Activated CD4-positive, alpha-beta memory T cell treated with anti-CD3 and anti-CD28 coated beads for 36 hours (primary cell): ENCODE measurements around the gene ZNF212. TPM values are rescaled to one million over a fixed set of nuclear protein-coding genes. Genes with fewer than 3 reads are reported as not detected.

Experiments
- CTCF ChIA-PET: fragments of 350-600 bp; sonication (Branson Sonifier 250); formaldehyde crosslinking; loops from one replicate; lab custom pipeline; 2021; ENCODE audit warnings: antibody characterized with exemption, inconsistent platforms; lab: Charles Lee
- POLR2A ChIA-PET: fragments of 350-600 bp; sonication (Branson Sonifier 250); formaldehyde crosslinking; loops from one replicate; lab custom pipeline; 2021; ENCODE audit warnings: antibody characterized with exemption; lab: Charles Lee
- DNase-seq: peaks from one replicate; pipeline ENCODE4 v3.0.0-alpha.2; 2020
- H3K27ac Mint-ChIP-seq: one replicate; pipeline ENCODE4 v1.8.0; 2021; ENCODE audit warnings: mixed read lengths
- H3K27me3 Mint-ChIP-seq: one replicate; pipeline ENCODE4 v1.8.0; 2021; ENCODE audit warnings: mixed read lengths
- H3K36me3 Mint-ChIP-seq: one replicate; pipeline ENCODE4 v1.8.0; 2021; ENCODE audit warnings: mixed read lengths
- H3K4me1 Mint-ChIP-seq: one replicate; pipeline ENCODE4 v1.8.0; 2021; ENCODE audit warnings: low read depth, mixed read lengths
- H3K4me3 Mint-ChIP-seq: one replicate; pipeline ENCODE4 v1.8.0; 2021; ENCODE audit warnings: mild to moderate bottlenecking, mixed read lengths
- H3K9me3 Mint-ChIP-seq: one replicate; pipeline ENCODE4 v1.8.0; 2021; ENCODE audit warnings: mixed read lengths
- intact Hi-C: fragments of 100-400 bp; cut with micrococcal nuclease; formaldehyde crosslinking; loops from one replicate; pipeline ENCODE4 v1.15.1; 2023
- total RNA-seq, 2 experiments: library from RNA; stranded (reverse); gene quantifications; one replicate each; pipeline ENCODE4 v1.2.3, GENCODE V29; 2021

ZNF212 gene
- total RNA-seq = 10 to 100 TPM; 21.5 to 21.9 TPM

GRCh38 chr7:149239345-149240143 is at the start of gene ZNF212:
Gene ZNF212, plus strand, starts transcription at chr7:149239651. Its CDS starts 128 bp downstream, at chr7:149239779.
- ChIA-PET POLR2A (interaction anchor here (0.6 to 2.8 kb wide), 5 partner anchors 14 to 44 kb away, joined by 3 to 9 read pairs (median 5); partner anchors contain the start of genes ZNF282 and ZNF783), CTCF (interaction anchor here (0.5 to 2.9 kb wide), 8 partner anchors 22 to 298 kb away, joined by 3 to 10 read pairs (median 4); partner anchors contain the start of genes ZNF282 and ZNF783)
- intact Hi-C loops = loop anchor here (1.0 to 2.0 kb wide), 6 partner anchors 9 to 149 kb away; partner anchors contain the start of genes ZNF425 and ZNF786
- Mint-ChIP-seq H3K36me3 (peaks cover 17% of the 10 kb centered on the region), H3K4me3 (peak within 1 kb of the TSS; percentile 94), H3K9me3 (peaks cover 8% of the 10 kb centered on the region), H3K27ac (peak within 1 kb of the TSS; percentile 90), H3K27me3 (peaks cover 6% of the 10 kb centered on the region), H3K4me1 (peaks cover 42% of the 10 kb centered on the region)
- DNase-seq = peak; percentile 94

- peaks cover 10% of the 10 kb centered on the region for H3K36me3 Mint-ChIP-seq
- intact Hi-C loops = no loop called here
- H3K27me3 Mint-ChIP-seq = no peaks in the 10 kb centered on the region
- H3K4me3 Mint-ChIP-seq = peak overlapping the region; percentile 76
- CTCF ChIA-PET = interaction anchor here (1.1 kb wide), 1 partner anchor 70 kb away, joined by 4 read pairs; the partner anchor contains the start of gene ZNF783
- DNase-seq = no peak
- POLR2A ChIA-PET = no interaction called here
- H3K27ac Mint-ChIP-seq = peak overlapping the region; percentile 10
- no peaks in the 10 kb centered on the region for H3K9me3 Mint-ChIP-seq
- H3K4me1 Mint-ChIP-seq = peaks cover 22% of the 10 kb centered on the region
These were observed 47.6 kb upstream of the ZNF212 start for GRCh38 chr7:149191851-149192250.

DNA sequence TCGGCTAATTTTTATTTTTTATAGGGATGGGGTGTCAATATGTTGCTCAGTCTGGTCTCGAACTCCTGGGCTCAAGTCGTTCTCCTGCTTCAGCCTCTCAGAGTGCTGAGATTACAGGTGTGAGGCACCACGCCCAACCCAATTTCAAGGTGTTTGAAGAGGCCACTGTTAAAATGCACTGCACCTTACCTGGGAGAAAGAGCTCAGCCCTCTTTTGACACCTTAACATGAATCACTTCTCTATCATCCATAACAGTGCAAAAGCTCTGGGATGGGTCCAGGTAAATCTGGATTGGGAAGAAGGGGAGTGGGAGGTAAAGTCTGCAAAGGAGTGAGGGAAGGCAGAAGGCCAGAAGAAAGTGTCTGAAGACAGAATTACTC is 44.7 kb upstream of the ZNF212 start:
- Mint-ChIP-seq H3K4me1 (peaks cover 47% of the 10 kb centered on the region), H3K27me3 (no peaks in the 10 kb centered on the region), H3K27ac (no peak overlapping the region), H3K36me3 (peaks cover 31% of the 10 kb centered on the region), H3K4me3 (peak overlapping the region; percentile 84), H3K9me3 (no peaks in the 10 kb centered on the region)
- intact Hi-C loops = loop anchor here (1.0 to 5.0 kb wide), 3 partner anchors 15 to 91 kb away; partner anchors contain the start of gene ZNF425
- ChIA-PET POLR2A (interaction anchor here (1.0 to 2.0 kb wide), 7 partner anchors 9 to 89 kb away, joined by 3 to 17 read pairs (median 6); partner anchors contain the start of gene ZNF398), CTCF (interaction anchor here (0.7 to 2.6 kb wide), 23 partner anchors 9 to 430 kb away, joined by 3 to 24 read pairs (median 5); partner anchors contain the start of genes ZNF398, ZNF777 and ZNF783)
- DNase-seq = no peak

- ChIA-PET POLR2A (interaction anchor here (0.6 to 2.0 kb wide), 10 partner anchors 9 to 89 kb away, joined by 3 to 17 read pairs (median 6); partner anchors contain the start of genes ZNF398 and ZNF425), CTCF (interaction anchor here (0.7 to 2.6 kb wide), 26 partner anchors 9 to 429 kb away, joined by 3 to 24 read pairs (median 5); partner anchors contain the start of genes ZNF398, ZNF777 and ZNF783)
- no peaks in the 10 kb centered on the region for H3K27me3 Mint-ChIP-seq
- intact Hi-C loops = loop anchor here (1.0 to 5.0 kb wide), 3 partner anchors 14 to 90 kb away; partner anchors contain the start of gene ZNF425
- H3K36me3 Mint-ChIP-seq = peaks cover 36% of the 10 kb centered on the region
- DNase-seq = peak; percentile 89
- H3K4me1 Mint-ChIP-seq = peaks cover 51% of the 10 kb centered on the region
- H3K9me3 Mint-ChIP-seq = no peaks in the 10 kb centered on the region
- peak within 1 kb of the TSS; percentile 93 for H3K27ac Mint-ChIP-seq
- H3K4me3 Mint-ChIP-seq = peak within 1 kb of the TSS; percentile 92
These were observed 44.0 kb upstream of the ZNF212 start, which contains the start of gene ZNF282 for GRCh38 chr7:149195180-149196150. Gene ZNF282, plus strand, starts transcription at chr7:149195546. Its CDS starts 44 bp downstream, at chr7:149195590.

GRCh38 chr7:149196151-149196704 is 43.2 kb upstream of the ZNF212 start:
- Mint-ChIP-seq H3K36me3 (peaks cover 42% of the 10 kb centered on the region), H3K9me3 (no peaks in the 10 kb centered on the region), H3K4me3 (peak overlapping the region; percentile 92), H3K27me3 (no peaks in the 10 kb centered on the region), H3K4me1 (peaks cover 52% of the 10 kb centered on the region), H3K27ac (peak overlapping the region; percentile 93)
- intact Hi-C loops = loop anchor here (5.0 kb wide), 1 partner anchor 69 kb away; the partner anchor contains the start of gene ZNF425
- CTCF ChIA-PET = interaction anchor here (1.0 to 2.6 kb wide), 18 partner anchors 8 to 302 kb away, joined by 3 to 24 read pairs (median 6); partner anchors contain the start of gene ZNF783
- POLR2A ChIA-PET = interaction anchor here (0.6 to 2.0 kb wide), 8 partner anchors 8 to 426 kb away, joined by 3 to 17 read pairs (median 5); partner anchors contain the start of genes ZNF398 and ZNF425
- no peak for DNase-seq

- Mint-ChIP-seq H3K36me3 (peaks cover 45% of the 10 kb centered on the region), H3K27ac (peak overlapping the region; percentile 93), H3K4me1 (peaks cover 50% of the 10 kb centered on the region), H3K27me3 (no peaks in the 10 kb centered on the region), H3K4me3 (peak overlapping the region; percentile 92), H3K9me3 (no peaks in the 10 kb centered on the region)
- POLR2A ChIA-PET = interaction anchor here (0.6 to 1.8 kb wide), 3 partner anchors 13 to 426 kb away, joined by 3 to 17 read pairs (median 3); no protein-coding TSS in a partner anchor
- CTCF ChIA-PET = interaction anchor here (1.3 to 2.6 kb wide), 4 partner anchors 14 to 87 kb away, joined by 3 to 24 read pairs (median 12); partner anchors contain the start of gene ZNF783
- peak; percentile 34 for DNase-seq
- intact Hi-C loops = loop anchor here (5.0 kb wide), 1 partner anchor 69 kb away; the partner anchor contains the start of gene ZNF425
These were observed 42.7 kb upstream of the ZNF212 start for GRCh38 chr7:149196705-149197171.

- peak overlapping the region; percentile 93 for H3K27ac Mint-ChIP-seq
- intact Hi-C loops = loop anchor here (5.0 kb wide), 1 partner anchor 70 kb away; the partner anchor contains the start of gene ZNF425
- no peaks in the 10 kb centered on the region for H3K9me3 Mint-ChIP-seq
- no peaks in the 10 kb centered on the region for H3K27me3 Mint-ChIP-seq
- ChIA-PET POLR2A (interaction anchor here (1.0 kb wide), 1 partner anchor 12 kb away, joined by 3 read pairs; no protein-coding TSS in a partner anchor), CTCF (interaction anchor here (1.4 kb wide), 1 partner anchor 13 kb away, joined by 6 read pairs; no protein-coding TSS in a partner anchor)
- H3K4me1 Mint-ChIP-seq = peaks cover 54% of the 10 kb centered on the region
- H3K4me3 Mint-ChIP-seq = peak overlapping the region; percentile 92
- DNase-seq = no peak
- H3K36me3 Mint-ChIP-seq = peaks cover 48% of the 10 kb centered on the region
These were observed 41.8 kb upstream of the ZNF212 start for GRCh38 chr7:149197675-149198074.

DNA sequence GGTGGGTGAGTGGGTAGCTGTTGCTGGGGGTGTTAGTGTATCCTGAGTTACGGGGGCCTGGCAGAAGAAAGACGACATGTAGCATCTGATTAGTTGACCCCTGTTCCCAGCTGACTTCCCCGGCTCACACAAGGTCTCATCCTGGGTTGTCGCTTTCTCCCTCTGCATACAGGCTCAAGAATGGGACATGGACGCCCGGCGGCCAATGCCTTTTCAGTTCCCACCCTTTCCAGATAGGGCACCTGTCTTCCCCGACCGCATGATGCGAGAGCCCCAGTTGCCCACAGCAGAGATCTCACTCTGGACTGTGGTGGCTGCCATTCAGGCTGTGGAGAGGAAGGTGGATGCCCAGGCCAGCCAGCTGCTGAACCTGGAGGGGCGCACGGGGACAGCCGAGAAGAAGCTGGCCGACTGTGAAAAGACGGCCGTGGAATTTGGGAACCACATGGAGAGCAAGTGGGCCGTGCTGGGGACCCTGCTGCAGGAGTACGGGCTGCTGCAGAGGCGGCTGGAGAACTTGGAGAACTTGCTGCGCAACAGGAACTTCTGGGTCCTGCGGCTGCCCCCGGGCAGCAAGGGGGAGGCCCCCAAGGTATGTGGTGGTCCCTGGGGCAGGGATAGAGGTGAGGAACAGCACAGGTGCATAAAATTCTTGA is 41.2 kb upstream of the ZNF212 start:
- Mint-ChIP-seq H3K9me3 (no peaks in the 10 kb centered on the region), H3K27me3 (no peaks in the 10 kb centered on the region), H3K4me1 (peaks cover 59% of the 10 kb centered on the region), H3K36me3 (peaks cover 53% of the 10 kb centered on the region), H3K4me3 (no peak overlapping the region), H3K27ac (peak overlapping the region; percentile 93)
- intact Hi-C loops = loop anchor here (5.0 kb wide), 1 partner anchor 71 kb away; the partner anchor contains the start of gene ZNF425
- ChIA-PET CTCF (interaction anchor here (1.4 kb wide), 1 partner anchor 13 kb away, joined by 6 read pairs; no protein-coding TSS in a partner anchor), POLR2A (interaction anchor here (1.0 kb wide), 1 partner anchor 12 kb away, joined by 3 read pairs; no protein-coding TSS in a partner anchor)
- DNase-seq = no peak

GRCh38 chr7:149199234-149199995 is 40.0 kb upstream of the ZNF212 start:
- CTCF ChIA-PET = interaction anchor here (1.5 kb wide), 1 partner anchor 63 kb away, joined by 4 read pairs; the partner anchor contains the start of gene ZNF783
- peak overlapping the region; percentile 27 for H3K4me3 Mint-ChIP-seq

More at GRCh38 chr7:149199234-149199995, 40.0 kb upstream of the ZNF212 start:
- H3K27me3 Mint-ChIP-seq = no peaks in the 10 kb centered on the region
- intact Hi-C loops = loop anchor here (5.0 kb wide), 1 partner anchor 72 kb away; the partner anchor contains the start of gene ZNF425
- H3K9me3 Mint-ChIP-seq = no peaks in the 10 kb centered on the region
- no peak for DNase-seq
- POLR2A ChIA-PET = no interaction called here
- peaks cover 68% of the 10 kb centered on the region for H3K4me1 Mint-ChIP-seq
- peaks cover 63% of the 10 kb centered on the region for H3K36me3 Mint-ChIP-seq
- H3K27ac Mint-ChIP-seq = peak overlapping the region; percentile 70
